ENCODE measurements around the gene ATP10A.

ATP10A gene

GRCh38 chr15:25743548-25744275 is 119.4 kb downstream of the ATP10A start:
- H3K4me3 ChIP-seq = no peak overlapping the region
- H4K20me1 ChIP-seq = peaks cover 0 to 44% (median 37%) of the 10 kb centered on the region in 11 experiments; a peak in 18 of 22 replicates
- TF ChIP-seq Cebpa-rat (IDR thresholded peaks at IDR 0.05) = no peak
- no peak overlapping the region for H3K27ac ChIP-seq
- H3K27me3 ChIP-seq = peaks cover 0 to 39% (median 12%) of the 10 kb centered on the region in 11 experiments; a peak in 14 of 22 replicates
- peaks cover 0 to 4% (median 0%) of the 10 kb centered on the region in 11 experiments; a peak in 3 of 22 replicates for H3K36me3 ChIP-seq
- no peak overlapping the region for H3K9ac ChIP-seq
- peaks cover 0 to 9% (median 4%) of the 10 kb centered on the region in 11 experiments; a peak in 13 of 22 replicates for H3K9me3 ChIP-seq (replicated peaks in 1 of 11)
- H3K4me2 ChIP-seq = peak overlapping the region in 1 of 11 experiments; percentile 90; a peak in 1 of 22 replicates
- peaks cover 21 to 49% (median 39%) of the 10 kb centered on the region in 10 experiments for H3K4me1 ChIP-seq

GRCh38 chr15:25742776-25743547 is 120.2 kb downstream of the ATP10A start:
- no peak overlapping the region for H3K9ac ChIP-seq
- H3K27me3 ChIP-seq = peaks cover 0 to 39% (median 12%) of the 10 kb centered on the region in 11 experiments; a peak in 14 of 22 replicates
- peak overlapping the region in 4 of 11 experiments; percentile 75 to 90 (median 87); a peak in 6 of 22 replicates for H3K4me2 ChIP-seq
- H3K4me1 ChIP-seq = peaks cover 29 to 54% (median 43%) of the 10 kb centered on the region in 10 experiments
- H3K9me3 ChIP-seq (replicated peaks in 1 of 11) = peaks cover 0 to 2% (median 0%) of the 10 kb centered on the region in 11 experiments; a peak in 1 of 22 replicates
- no peak for TF ChIP-seq Cebpa-rat (IDR thresholded peaks at IDR 0.05)
- H3K36me3 ChIP-seq = no peaks in the 10 kb centered on the region
- no peak overlapping the region for H3K4me3 ChIP-seq
- peaks cover 0 to 46% (median 37%) of the 10 kb centered on the region in 11 experiments; a peak in 18 of 22 replicates for H4K20me1 ChIP-seq
- H3K27ac ChIP-seq = no peak overlapping the region

DNA sequence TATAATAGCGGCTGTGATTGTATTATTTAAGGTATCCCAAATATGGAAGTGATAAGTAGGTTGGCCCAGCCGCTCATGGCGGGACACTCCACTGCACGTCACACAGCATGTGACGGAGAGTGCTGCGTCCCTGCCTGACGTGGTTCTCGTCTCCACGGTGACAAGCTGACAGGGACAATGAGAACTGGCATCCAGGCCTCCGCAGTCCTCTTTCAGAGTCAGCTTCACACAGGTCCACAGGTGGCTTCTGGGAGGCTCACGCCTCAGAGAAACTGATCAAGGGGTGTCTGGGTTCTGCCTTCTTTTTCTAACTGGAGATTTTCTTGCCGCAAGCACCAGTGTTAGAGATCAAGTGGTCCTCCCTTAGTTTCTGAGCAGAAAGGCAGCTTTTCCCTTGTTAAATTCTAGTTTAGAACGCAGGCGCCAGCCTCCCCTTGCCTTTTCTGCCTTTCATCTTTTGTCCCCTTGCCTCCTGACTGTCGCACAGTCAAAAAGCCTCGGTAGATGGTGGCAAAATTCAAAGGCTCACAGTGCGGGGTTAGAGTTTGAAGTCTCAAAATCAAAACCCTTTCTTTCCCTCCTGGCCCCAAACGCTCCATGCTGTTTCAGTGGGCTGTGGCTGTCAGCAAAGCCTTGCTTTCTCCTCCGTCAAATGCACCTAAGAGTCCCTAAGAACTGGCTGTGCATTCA is 120.9 kb downstream of the ATP10A start:
- Histone ChIP-seq H3K27me3 (peaks cover 0 to 39% (median 12%) of the 10 kb centered on the region in 11 experiments; a peak in 14 of 22 replicates), H3K27ac (no peak overlapping the region), H3K4me1 (peaks cover 30 to 56% (median 48%) of the 10 kb centered on the region in 10 experiments)

DNA sequence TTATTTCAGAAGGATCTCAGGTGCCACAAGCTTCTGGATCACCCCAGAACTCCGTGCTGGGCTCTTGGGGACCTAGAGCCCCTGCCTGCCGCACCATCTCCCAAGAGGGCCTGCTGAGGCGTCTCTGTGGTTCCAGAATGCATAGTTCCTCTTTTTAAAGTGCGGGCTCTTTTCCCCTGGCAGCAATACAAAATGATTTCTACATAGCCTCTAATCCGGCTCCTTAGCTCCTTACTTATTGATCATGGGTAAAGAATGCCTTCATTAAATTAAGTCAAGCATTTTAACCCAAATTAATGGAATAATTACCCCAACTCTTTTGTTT is 121.9 kb downstream of the ATP10A start:
- no peaks in the 10 kb centered on the region for H3K9me3 ChIP-seq (replicated peaks in 1 of 11)
- H4K20me1 ChIP-seq = peaks cover 0 to 48% (median 39%) of the 10 kb centered on the region in 11 experiments; a peak in 18 of 22 replicates
- H3K36me3 ChIP-seq = peaks cover 0 to under 1% (median 0%) of the 10 kb centered on the region in 11 experiments; a peak in 1 of 22 replicates
- H3K9ac ChIP-seq = no peak overlapping the region
- peak overlapping the region; percentile 69 to 93 (median 82) for H3K4me2 ChIP-seq
- H3K4me3 ChIP-seq = 0 out of 20 replicates have a peak overlapping the region, but pooled peaks of 1 of the 10 experiments have one; percentile 5
- TF ChIP-seq Cebpa-rat (IDR thresholded peaks at IDR 0.05) = 0 out of 22 replicates have a peak, but pooled peaks of 1 of the 11 experiments have one; percentile 10
- no peak overlapping the region for H3K27ac ChIP-seq
- peaks cover 30 to 56% (median 48%) of the 10 kb centered on the region in 10 experiments for H3K4me1 ChIP-seq
- peaks cover 0 to 39% (median 12%) of the 10 kb centered on the region in 11 experiments; a peak in 14 of 22 replicates for H3K27me3 ChIP-seq

More for the DNA sequence above, 120.9 kb downstream of the ATP10A start:
- Histone ChIP-seq H3K9me3 (replicated peaks in 1 of 11) (no peaks in the 10 kb centered on the region), H3K36me3 (no peaks in the 10 kb centered on the region), H3K9ac (no peak overlapping the region), H3K4me3 (no peak overlapping the region), H4K20me1 (peaks cover 0 to 48% (median 39%) of the 10 kb centered on the region in 11 experiments; a peak in 18 of 22 replicates), H3K4me2 (peak overlapping the region in 9 of 11 experiments; percentile 75 to 93 (median 86); a peak in 14 of 22 replicates)
- TF ChIP-seq Cebpa-rat (IDR thresholded peaks at IDR 0.05) = no peak

GRCh38 chr15:25740383-25741255 is 122.5 kb downstream of the ATP10A start:
- H3K27me3 ChIP-seq = peaks cover 0 to 39% (median 12%) of the 10 kb centered on the region in 11 experiments; a peak in 14 of 22 replicates
- TF ChIP-seq Cebpa-rat (IDR thresholded peaks at IDR 0.05) = no peak
- no peak overlapping the region; a peak in 1 of 22 replicates for H3K27ac ChIP-seq

GRCh38 chr15:25739687-25740121 is 123.4 kb downstream of the ATP10A start:
- Histone ChIP-seq H3K4me2 (peak overlapping the region in 9 of 11 experiments; percentile 75 to 93 (median 86); a peak in 18 of 22 replicates), H3K36me3 (peaks cover 0 to 13% (median 0%) of the 10 kb centered on the region in 11 experiments; a peak in 2 of 22 replicates), H3K9ac (0 out of 22 replicates have a peak overlapping the region, but pooled peaks of 1 of the 11 experiments have one; percentile 16), H3K9me3 (replicated peaks in 1 of 11) (no peaks in the 10 kb centered on the region), H4K20me1 (peaks cover 0 to 48% (median 39%) of the 10 kb centered on the region in 11 experiments; a peak in 18 of 22 replicates), H3K27ac (no peak overlapping the region), H3K4me1 (peaks cover 30 to 56% (median 48%) of the 10 kb centered on the region in 10 experiments), H3K27me3 (peaks cover 0 to 39% (median 12%) of the 10 kb centered on the region in 11 experiments; a peak in 14 of 22 replicates), H3K4me3 (no peak overlapping the region)
- 0 out of 22 replicates have a peak, but pooled peaks of 1 of the 11 experiments have one; percentile 31 for TF ChIP-seq Cebpa-rat (IDR thresholded peaks at IDR 0.05)

More at GRCh38 chr15:25740383-25741255, 122.5 kb downstream of the ATP10A start:
- H3K4me2 ChIP-seq = peak overlapping the region; percentile 69 to 93 (median 82)
- no peaks in the 10 kb centered on the region for H3K9me3 ChIP-seq (replicated peaks in 1 of 11)
- H3K36me3 ChIP-seq = peaks cover 0 to 7% (median 0%) of the 10 kb centered on the region in 11 experiments; a peak in 1 of 22 replicates
- peaks cover 0 to 48% (median 39%) of the 10 kb centered on the region in 11 experiments; a peak in 18 of 22 replicates for H4K20me1 ChIP-seq
- H3K9ac ChIP-seq = no peak overlapping the region
- peaks cover 30 to 56% (median 48%) of the 10 kb centered on the region in 10 experiments for H3K4me1 ChIP-seq
- 0 out of 20 replicates have a peak overlapping the region, but pooled peaks of 1 of the 10 experiments have one; percentile 5 for H3K4me3 ChIP-seq
